ENCODE results near the gene RPS6KL1. TPM values are rescaled to one million over a fixed set of nuclear protein-coding genes. Genes with fewer than 3 reads are reported as not detected.

Gene RPS6KL1
- total and polyA plus RNA-seq, 4 donors = 1.1 to 5.9 (median 3.8) TPM

GRCh38 chr14:74890262-74890661, 32.8 kb downstream of the RPS6KL1 start:
- Histone ChIP-seq H3K9ac (ENCODE audit: low read depth in 1 of 2, low read length in 2 of 2) (no peak overlapping the region), H3K9me3 (ENCODE audit: control insufficient read depth in 4 of 4, low read length in 3 of 4) (no peaks in the 10 kb centered on the region), H3K4me1 (ENCODE audit: control insufficient read depth in 4 of 4, insufficient read depth in 4 of 4, low read length in 3 of 4) (peaks cover 0 to 5% (median 2%) of the 10 kb centered on the region in 4 donors), H3K36me3 (ENCODE audit: control insufficient read depth in 4 of 4, insufficient read depth in 3 of 4, low read depth in 1 of 4, low read length in 3 of 4) (peaks cover 3 to 53% (median 44%) of the 10 kb centered on the region in 4 donors), H3K27me3 (ENCODE audit: control insufficient read depth in 4 of 4, insufficient read depth in 4 of 4, low read length in 3 of 4) (no peaks in the 10 kb centered on the region), H3K27ac (ENCODE audit: low read depth in 1 of 2, low read length in 2 of 2) (no peak overlapping the region), H3K4me3 (ENCODE audit: low read depth in 1 of 3, low read length in 3 of 3) (no peak overlapping the region)
- TF ChIP-seq RAD21 (IDR thresholded peaks at IDR 0.05) (no peak), HNF4G (IDR thresholded peaks at IDR 0.05) (no peak), RXRA (IDR thresholded peaks at IDR 0.05) (peak; percentile 60 to 74), FOXA2 (IDR thresholded peaks at IDR 0.05) (peak; percentile 34), EGR1 (IDR thresholded peaks at IDR 0.05; ENCODE audit: low read depth in 2 of 2) (no peak), SP1 (IDR thresholded peaks at IDR 0.05) (peak; percentile 61), TAF1 (conservative IDR thresholded peaks at IDR 0.05) (no peak), FOXA1 (IDR thresholded peaks at IDR 0.05) (no peak), JUND (IDR thresholded peaks at IDR 0.05) (no peak), ATF3 (IDR thresholded peaks at IDR 0.05) (no peak), GABPA (IDR thresholded peaks at IDR 0.05 in 1 of 2, conservative IDR thresholded peaks at IDR 0.05 in 1 of 2) (no peak), NR2F2 (IDR thresholded peaks at IDR 0.05) (no peak), YY1 (IDR thresholded peaks at IDR 0.05) (no peak), HNF4A (conservative IDR thresholded peaks at IDR 0.05) (peak; percentile 52 to 56)
- TF ChIP-seq, protein P1, sequence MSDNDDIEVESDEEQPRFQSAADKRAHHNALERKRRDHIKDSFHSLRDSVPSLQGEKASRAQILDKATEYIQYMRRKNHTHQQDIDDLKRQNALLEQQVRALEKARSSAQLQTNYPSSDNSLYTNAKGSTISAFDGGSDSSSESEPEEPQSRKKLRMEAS (IDR thresholded peaks at IDR 0.05) = no peak
- TF ChIP-seq, protein P2, sequence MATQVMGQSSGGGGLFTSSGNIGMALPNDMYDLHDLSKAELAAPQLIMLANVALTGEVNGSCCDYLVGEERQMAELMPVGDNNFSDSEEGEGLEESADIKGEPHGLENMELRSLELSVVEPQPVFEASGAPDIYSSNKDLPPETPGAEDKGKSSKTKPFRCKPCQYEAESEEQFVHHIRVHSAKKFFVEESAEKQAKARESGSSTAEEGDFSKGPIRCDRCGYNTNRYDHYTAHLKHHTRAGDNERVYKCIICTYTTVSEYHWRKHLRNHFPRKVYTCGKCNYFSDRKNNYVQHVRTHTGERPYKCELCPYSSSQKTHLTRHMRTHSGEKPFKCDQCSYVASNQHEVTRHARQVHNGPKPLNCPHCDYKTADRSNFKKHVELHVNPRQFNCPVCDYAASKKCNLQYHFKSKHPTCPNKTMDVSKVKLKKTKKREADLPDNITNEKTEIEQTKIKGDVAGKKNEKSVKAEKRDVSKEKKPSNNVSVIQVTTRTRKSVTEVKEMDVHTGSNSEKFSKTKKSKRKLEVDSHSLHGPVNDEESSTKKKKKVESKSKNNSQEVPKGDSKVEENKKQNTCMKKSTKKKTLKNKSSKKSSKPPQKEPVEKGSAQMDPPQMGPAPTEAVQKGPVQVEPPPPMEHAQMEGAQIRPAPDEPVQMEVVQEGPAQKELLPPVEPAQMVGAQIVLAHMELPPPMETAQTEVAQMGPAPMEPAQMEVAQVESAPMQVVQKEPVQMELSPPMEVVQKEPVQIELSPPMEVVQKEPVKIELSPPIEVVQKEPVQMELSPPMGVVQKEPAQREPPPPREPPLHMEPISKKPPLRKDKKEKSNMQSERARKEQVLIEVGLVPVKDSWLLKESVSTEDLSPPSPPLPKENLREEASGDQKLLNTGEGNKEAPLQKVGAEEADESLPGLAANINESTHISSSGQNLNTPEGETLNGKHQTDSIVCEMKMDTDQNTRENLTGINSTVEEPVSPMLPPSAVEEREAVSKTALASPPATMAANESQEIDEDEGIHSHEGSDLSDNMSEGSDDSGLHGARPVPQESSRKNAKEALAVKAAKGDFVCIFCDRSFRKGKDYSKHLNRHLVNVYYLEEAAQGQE (IDR thresholded peaks at IDR 0.05) = no peak
- TF ChIP-seq, protein P3, sequence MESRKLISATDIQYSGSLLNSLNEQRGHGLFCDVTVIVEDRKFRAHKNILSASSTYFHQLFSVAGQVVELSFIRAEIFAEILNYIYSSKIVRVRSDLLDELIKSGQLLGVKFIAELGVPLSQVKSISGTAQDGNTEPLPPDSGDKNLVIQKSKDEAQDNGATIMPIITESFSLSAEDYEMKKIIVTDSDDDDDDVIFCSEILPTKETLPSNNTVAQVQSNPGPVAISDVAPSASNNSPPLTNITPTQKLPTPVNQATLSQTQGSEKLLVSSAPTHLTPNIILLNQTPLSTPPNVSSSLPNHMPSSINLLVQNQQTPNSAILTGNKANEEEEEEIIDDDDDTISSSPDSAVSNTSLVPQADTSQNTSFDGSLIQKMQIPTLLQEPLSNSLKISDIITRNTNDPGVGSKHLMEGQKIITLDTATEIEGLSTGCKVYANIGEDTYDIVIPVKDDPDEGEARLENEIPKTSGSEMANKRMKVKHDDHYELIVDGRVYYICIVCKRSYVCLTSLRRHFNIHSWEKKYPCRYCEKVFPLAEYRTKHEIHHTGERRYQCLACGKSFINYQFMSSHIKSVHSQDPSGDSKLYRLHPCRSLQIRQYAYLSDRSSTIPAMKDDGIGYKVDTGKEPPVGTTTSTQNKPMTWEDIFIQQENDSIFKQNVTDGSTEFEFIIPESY (IDR thresholded peaks at IDR 0.05) = no peak
- TF ChIP-seq, protein P4, sequence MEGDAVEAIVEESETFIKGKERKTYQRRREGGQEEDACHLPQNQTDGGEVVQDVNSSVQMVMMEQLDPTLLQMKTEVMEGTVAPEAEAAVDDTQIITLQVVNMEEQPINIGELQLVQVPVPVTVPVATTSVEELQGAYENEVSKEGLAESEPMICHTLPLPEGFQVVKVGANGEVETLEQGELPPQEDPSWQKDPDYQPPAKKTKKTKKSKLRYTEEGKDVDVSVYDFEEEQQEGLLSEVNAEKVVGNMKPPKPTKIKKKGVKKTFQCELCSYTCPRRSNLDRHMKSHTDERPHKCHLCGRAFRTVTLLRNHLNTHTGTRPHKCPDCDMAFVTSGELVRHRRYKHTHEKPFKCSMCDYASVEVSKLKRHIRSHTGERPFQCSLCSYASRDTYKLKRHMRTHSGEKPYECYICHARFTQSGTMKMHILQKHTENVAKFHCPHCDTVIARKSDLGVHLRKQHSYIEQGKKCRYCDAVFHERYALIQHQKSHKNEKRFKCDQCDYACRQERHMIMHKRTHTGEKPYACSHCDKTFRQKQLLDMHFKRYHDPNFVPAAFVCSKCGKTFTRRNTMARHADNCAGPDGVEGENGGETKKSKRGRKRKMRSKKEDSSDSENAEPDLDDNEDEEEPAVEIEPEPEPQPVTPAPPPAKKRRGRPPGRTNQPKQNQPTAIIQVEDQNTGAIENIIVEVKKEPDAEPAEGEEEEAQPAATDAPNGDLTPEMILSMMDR (IDR thresholded peaks at IDR 0.05; ENCODE audit: low read depth, low read length, missing input control) = no peak
- 66% methylated on average over 6 of the region's 6 CpGs for WGBS
- no peak for DNase-seq (ENCODE audit: low spot score)
